Tibial nerve (tissue), 4 donors: ENCODE measurements around the gene LRRC46.

Experiments used
- EP300 ChIP-seq, 2 donors: sonication (generic); formaldehyde crosslinking; IDR thresholded peaks; one replicate each; pipeline ENCODE4 v1.6.1; 2017; ENCODE audit warnings: antibody characterized with exemption in 2 of 2, mild to moderate bottlenecking in 1 of 2
- POLR2A ChIP-seq, 2 donors: fragments of 450-650 bp; IDR thresholded peaks; one replicate each; pipeline ENCODE4 v1.6.1; 2017; ENCODE audit warnings: antibody characterized with exemption in 2 of 2, mild to moderate bottlenecking in 2 of 2, moderate library complexity in 2 of 2
- TF ChIP-seq, protein P1 (sequence below), 5 experiments: fragments of 200-600 bp in 3 of 5; fragments of 450-650 bp in 2 of 5; sonication (generic) in 3 of 5; IDR thresholded peaks; one replicate each; pipeline ENCODE4 v1.5.1; 2016 to 2019; ENCODE audit warnings: antibody characterized with exemption in 5 of 5, mild to moderate bottlenecking in 3 of 5, moderate library complexity in 2 of 5

DNA sequence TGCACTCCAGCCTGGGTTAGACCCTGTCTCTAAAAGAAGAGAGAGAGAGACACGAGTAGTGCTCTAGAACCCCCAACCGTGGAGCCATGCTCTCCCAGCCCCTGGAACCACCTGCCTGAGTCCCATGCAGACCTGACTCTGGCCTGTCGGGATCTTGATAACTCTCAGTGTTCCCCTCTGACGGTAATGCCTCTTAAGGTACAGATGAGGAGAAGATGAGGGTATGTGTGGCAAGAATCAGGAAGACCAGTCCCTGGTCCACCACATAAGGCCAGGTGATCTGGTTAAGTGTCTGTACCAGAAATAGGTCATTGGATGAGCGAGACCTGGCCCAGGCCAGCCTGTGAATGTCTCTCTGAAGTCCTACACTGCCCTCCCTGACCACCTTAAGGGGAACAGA, 28.3 kb upstream of the LRRC46 start:
- no peak for TF ChIP-seq POLR2A (IDR thresholded peaks at IDR 0.05)
- TF ChIP-seq, protein P1, sequence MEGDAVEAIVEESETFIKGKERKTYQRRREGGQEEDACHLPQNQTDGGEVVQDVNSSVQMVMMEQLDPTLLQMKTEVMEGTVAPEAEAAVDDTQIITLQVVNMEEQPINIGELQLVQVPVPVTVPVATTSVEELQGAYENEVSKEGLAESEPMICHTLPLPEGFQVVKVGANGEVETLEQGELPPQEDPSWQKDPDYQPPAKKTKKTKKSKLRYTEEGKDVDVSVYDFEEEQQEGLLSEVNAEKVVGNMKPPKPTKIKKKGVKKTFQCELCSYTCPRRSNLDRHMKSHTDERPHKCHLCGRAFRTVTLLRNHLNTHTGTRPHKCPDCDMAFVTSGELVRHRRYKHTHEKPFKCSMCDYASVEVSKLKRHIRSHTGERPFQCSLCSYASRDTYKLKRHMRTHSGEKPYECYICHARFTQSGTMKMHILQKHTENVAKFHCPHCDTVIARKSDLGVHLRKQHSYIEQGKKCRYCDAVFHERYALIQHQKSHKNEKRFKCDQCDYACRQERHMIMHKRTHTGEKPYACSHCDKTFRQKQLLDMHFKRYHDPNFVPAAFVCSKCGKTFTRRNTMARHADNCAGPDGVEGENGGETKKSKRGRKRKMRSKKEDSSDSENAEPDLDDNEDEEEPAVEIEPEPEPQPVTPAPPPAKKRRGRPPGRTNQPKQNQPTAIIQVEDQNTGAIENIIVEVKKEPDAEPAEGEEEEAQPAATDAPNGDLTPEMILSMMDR (IDR thresholded peaks at IDR 0.05): no peak
- TF ChIP-seq EP300 (IDR thresholded peaks at IDR 0.05): no peak
